Skin epidermis (tissue), 12 donors: ENCODE data around the gene PHF3.

Source experiments
- H3K27ac ChIP-seq, 21 experiments: fragments of 200-600 bp; sonication (generic) in 11 of 21; one replicate each; pipeline ENCODE4 v1.5.0; 2020; ENCODE audit warnings: mild to moderate bottlenecking in 3 of 21, inconsistent platforms in 2 of 21, moderate library complexity in 2 of 21
- H3K4me3 ChIP-seq, 7 experiments: fragments of 200-600 bp; sonication (generic) in 2 of 7; one replicate each; pipeline ENCODE4 v1.5.0; 2020; ENCODE audit warnings: inconsistent platforms in 2 of 7, mild to moderate bottlenecking in 2 of 7, moderate library complexity in 1 of 7

The PHF3 gene

DNA sequence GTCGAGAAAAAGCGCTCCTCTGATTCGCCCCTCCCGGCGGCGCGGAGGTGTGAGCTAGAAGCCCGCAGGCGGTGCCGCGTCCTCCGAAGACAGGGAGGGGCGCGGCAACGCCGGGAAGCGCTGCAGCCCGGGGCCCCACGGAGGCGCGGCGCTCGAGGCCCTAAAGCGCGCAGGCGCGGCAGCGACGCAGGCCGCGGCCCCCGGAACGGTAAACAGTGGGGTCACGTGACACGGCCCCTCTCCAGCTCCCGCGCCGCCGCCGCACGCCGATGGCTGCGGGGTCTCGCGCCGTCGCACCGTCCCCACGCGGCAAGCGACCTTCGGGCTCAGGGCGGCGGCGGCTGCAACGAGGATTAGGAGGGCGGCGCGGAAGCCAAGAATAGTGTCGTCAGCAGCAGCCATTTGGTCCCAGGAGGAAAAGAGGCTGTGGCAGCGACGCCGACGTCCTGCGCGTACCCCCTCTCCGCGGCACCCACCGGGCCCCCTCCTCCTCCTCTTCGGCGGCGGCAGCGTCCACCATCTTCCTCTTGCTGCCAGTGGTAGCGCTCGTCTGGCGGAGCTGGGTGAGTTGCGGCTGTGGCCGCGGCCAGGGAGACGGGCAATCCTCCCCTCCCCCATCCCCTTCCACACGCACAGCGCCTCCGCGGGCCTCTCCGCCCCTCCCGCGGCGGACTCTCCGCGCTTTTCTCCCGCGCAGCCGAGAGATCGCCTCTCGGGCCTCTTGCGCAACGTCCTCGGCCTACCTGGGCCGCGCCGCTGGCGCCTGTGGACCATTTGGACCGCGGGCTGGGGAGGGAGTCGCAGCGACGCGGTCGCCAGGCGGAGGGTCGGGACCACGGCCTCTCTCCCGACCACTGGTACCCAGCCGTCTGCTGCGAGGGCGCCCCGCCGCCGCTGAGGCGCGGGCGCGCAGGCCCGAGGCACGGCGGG lies at the start of gene PHF3:
TSS of gene PHF3 (plus strand) at position 215 of the 930 bp plus-strand sequence. CDS start 10,750 bp downstream, outside the sequence.
- H3K4me3 ChIP-seq, result peak within 1 kb of the TSS; percentile 84 to 98 (median 90)
- peak within 1 kb of the TSS; percentile 73 to 98 (median 94) for H3K27ac ChIP-seq

GRCh38 chr6:63589952-63590411 lies 45.6 kb upstream of the PHF3 start:
- Histone ChIP-seq H3K4me3 (no peak overlapping the region), H3K27ac (no peak overlapping the region)

GRCh38 chr6:63592886-63593285 lies 42.7 kb upstream of the PHF3 start:
- Histone ChIP-seq H3K27ac (no peak overlapping the region), H3K4me3 (no peak overlapping the region)

DNA sequence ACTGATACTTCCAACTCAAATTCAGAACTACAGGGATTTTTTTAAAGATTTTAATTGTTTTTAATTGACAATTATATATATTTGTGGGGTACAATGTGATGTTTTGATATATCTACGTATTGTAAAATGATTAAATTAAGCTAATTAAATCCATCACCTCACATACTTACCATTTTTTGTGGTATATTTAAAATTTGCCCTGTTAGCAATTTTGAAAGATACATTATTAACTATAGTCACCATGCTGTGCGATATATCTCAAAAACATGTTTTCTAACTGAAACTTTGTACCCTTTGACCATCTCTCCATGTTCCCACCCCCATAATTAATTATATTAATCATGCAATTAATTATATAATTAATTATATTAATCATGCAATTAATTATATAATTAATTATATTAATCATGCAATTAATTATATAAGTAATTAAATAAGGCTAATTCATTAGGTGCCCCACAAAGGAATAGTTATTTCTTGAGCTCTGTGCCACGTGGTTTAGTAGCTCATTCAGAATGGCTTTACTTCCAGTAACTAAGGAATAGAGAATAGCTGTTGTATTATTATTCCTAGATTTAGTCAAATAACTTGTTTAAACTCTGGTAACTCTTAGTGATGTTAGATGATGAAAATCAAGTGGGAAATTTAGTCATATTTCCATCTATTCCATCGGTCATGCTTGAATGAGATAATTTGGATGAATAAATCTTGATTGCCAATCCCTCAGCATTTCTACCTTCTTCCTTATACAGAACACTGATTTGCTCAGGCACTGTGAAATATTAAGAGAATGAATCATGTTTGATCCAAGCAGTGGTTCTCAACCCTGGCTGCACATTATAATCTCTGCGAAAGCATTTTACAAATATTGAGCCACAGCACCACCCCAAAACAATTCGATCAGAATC lies 38.2 kb upstream of the PHF3 start:
- H3K4me3 ChIP-seq, result peak overlapping the region in 5 of 7 experiments; percentile 22 to 44 (median 31)
- H3K27ac ChIP-seq, result no peak overlapping the region

DNA sequence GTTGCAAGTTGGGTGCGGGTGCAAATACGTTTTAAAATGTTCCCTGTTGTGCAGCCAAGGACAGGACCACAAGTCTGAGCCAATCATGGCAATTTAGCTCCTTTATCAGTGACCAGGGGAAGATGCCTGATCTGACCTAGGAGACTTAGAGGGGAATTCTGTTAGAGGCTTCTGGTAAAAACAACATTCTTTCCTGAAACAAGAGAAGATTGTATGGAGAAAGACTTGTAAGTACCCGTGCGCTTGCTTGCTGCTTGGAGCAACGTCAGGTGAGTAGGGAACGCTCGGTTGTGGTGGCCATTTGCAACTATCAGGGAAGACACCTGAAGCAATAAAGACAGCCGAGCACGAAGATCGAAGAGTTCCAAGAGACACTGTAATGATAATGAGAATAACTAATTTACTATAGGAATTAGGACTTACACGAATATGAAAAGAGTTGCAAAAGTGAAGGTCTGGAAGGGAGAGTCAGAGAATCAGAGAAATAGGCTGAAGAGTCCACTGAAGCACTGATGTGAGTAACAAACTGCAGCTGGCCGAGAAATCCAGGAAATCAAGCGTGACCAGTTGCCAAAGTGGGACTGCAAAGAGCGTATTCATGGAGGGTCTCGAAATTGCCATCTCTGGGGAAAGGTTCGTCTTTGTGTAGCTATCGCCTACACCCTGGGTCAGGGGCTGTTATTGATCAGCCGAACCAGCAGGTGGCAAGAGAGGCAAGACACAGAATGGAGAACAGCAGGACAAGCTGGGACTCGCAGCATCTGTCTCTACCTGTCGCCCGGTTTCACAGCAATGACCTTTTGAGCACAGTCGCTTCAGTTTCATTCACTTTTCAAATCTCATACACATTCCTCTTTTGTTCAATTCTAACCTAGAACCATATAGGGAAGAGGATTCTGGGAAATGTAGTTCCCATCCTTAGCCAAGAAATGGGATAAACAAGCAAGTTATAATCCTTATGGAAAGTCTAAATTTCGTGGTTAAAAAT lies 37.3 kb upstream of the PHF3 start:
- H3K27ac ChIP-seq, result peak overlapping the region in 2 of 21 experiments; percentile 19 to 40

GRCh38 chr6:63599243-63599642 lies 36.4 kb upstream of the PHF3 start:
- no peak overlapping the region for H3K27ac ChIP-seq
- no peak overlapping the region for H3K4me3 ChIP-seq

More for the DNA sequence above, 37.3 kb upstream of the PHF3 start:
- peak overlapping the region; percentile 14 to 44 (median 31) for H3K4me3 ChIP-seq

GRCh38 chr6:63600136-63600535 lies 35.5 kb upstream of the PHF3 start:
- Histone ChIP-seq H3K4me3 (no peak overlapping the region), H3K27ac (no peak overlapping the region)

DNA sequence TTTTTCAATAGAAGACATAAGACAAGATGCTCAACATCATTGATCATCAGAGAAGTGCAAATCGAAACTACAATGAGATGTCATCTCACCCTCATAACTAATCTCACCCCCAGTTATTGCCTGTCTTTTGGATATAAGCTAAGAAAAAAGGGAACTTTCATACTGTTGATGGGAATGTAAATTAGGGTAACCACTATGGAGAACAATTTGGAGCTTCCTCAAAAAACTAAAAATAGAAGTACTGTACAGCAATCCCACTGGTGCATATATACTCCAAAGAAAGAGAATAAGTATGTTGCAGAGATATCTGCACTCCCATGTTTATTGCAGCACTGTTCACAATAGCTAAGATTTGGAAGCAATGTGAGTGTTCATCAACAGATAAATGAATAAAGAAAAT lies 26.4 kb upstream of the PHF3 start:
- H3K27ac ChIP-seq, result no peak overlapping the region
- no peak overlapping the region for H3K4me3 ChIP-seq

DNA sequence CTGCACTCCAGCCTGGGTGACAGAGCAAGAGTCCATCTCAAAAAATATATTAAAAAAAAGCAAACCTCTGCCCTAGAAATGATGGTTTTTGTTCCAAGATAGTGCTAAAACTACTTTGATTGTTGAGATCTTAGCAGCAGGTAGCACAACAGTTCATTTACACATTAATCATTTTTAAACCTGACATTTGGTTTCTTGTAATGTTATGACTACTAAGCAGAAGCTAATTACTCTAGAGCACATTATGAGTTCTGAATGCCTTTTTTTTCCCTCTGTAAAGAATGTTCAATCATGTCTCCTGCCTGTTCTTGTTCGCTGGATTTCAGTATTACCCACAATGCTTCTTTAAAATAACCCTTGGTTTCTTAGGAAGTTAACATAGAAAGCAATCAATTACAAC lies 24.7 kb upstream of the PHF3 start:
- H3K4me3 ChIP-seq, result no peak overlapping the region

DNA sequence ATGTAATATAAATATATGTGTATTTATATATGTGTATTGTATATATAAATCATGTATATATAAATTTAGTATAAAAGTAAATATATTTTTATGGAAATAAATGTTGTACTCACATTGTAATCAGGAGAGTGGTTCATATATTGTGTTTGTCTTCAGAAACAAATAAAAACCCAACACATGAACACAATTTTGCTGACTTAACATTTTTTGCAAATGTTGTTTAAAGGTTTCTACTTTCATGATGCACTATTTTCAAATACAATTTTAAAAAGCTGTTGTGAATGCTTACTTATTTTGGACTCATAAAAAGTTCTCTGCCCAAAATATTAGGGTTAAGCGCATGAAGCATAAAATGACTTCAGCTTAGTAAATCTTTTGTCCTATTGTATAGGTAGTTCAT lies 24.0 kb upstream of the PHF3 start:
- H3K27ac ChIP-seq, result no peak overlapping the region
- H3K4me3 ChIP-seq, result no peak overlapping the region

More for the DNA sequence above, 24.7 kb upstream of the PHF3 start:
- no peak overlapping the region for H3K27ac ChIP-seq

DNA sequence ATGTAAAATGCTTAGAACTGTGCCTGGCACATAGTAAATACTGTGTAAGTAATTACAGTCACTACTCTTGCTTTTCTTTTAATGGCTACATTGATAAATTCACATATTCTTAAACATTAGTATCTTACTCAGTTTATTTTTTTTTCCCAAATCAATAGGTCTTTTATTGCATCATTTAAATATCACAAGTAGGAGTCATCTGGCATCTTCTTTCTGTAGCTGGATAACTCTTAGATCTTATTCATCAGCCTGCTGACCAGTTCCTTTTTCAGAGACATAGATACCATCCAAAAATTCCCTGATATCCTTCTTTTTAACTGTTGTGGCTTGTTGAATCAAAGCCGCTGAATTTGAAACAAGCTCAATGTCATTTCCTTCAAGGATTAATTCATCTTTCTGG lies 20.0 kb upstream of the PHF3 start:
- Histone ChIP-seq H3K4me3 (no peak overlapping the region), H3K27ac (no peak overlapping the region)

DNA sequence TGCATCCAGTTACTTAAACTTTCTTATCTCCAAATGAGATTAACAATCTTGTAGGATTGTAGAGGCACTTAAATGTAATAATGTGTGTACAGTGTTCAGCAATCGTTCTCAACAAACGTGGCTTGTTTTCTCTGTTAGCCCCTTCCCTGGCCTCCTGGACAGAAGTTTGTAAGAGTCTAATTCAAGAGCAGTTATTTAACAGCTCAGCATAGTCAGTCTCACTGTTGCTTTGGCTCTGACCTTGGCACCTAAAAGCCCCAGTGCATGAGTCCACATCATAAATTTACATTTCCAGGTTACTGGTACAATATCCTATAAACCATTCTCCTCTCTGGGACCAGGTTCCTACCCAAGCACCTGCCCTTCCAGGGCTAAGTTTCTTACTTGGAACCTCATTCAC lies 11.5 kb upstream of the PHF3 start:
- Histone ChIP-seq H3K4me3 (no peak overlapping the region), H3K27ac (no peak overlapping the region)

- Histone ChIP-seq H3K27ac (no peak overlapping the region), H3K4me3 (no peak overlapping the region)
Observed at GRCh38 chr6:63630466-63630865, 5.1 kb upstream of the PHF3 start.

GRCh38 chr6:63634630-63635029 lies 972 bp upstream of the PHF3 start:
- Histone ChIP-seq H3K4me3 (peak overlapping the region in 1 of 7 experiments; percentile 95), H3K27ac (peak overlapping the region in 8 of 21 experiments; percentile 93 to 98 (median 94))

- peak overlapping the region; percentile 84 to 98 (median 90) for H3K4me3 ChIP-seq
- H3K27ac ChIP-seq, result peak overlapping the region in 20 of 21 experiments; percentile 68 to 98 (median 94)
Observed at GRCh38 chr6:63635215-63635587, 401 bp upstream of the PHF3 start.

- Histone ChIP-seq H3K4me3 (peak overlapping the region; percentile 84 to 98 (median 90)), H3K27ac (peak overlapping the region; percentile 73 to 98 (median 94))
Observed at GRCh38 chr6:63636518-63637021, 968 bp downstream of the PHF3 start.

GRCh38 chr6:63637865-63638445 lies 2.4 kb downstream of the PHF3 start:
- Histone ChIP-seq H3K27ac (no peak overlapping the region), H3K4me3 (peak overlapping the region in 2 of 7 experiments; percentile 84 to 85)

DNA sequence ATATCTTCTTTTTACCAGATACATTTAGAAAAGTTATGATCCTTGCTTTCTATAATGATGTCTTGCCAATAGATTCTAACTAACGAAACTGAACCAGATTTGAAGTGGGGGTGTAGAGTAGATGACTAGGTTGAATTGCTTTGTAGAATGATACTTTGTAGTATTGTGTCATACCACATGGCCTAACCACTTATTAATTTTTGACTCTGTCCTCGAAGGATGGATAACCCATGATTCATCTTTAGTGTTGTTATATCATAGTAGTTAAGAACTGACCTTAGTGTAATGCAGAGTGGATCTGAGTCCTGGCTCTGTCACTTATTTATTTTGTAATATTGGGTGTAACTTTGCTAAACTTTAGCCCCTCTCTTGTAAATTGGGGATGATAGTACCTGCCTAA lies 4.5 kb downstream of the PHF3 start:
- Histone ChIP-seq H3K4me3 (no peak overlapping the region), H3K27ac (no peak overlapping the region)
